ENCODE data around the gene RB1.
"Not testable (repeated sequence)": the region's sequence is repeated elsewhere in the genome, so short reads cannot be mapped to it uniquely, and the experiment has no call there.

The RB1 gene

DNA sequence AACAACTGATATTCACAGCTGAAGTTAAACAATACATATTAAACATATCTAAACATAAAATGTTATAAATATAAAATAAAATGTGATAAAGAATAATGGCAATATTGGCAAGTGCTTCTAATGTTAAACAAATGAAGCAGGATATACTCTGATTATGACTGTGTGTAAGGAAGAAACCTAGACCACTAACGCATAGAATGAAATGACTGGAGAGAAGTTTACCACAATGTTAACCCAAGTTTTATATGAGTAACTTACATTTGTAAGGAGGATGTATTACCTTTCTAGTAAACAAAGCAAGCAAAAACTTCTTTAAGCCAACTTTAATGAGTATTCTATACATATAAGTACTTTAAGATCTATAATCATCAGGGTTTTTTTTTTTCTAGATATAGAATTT, 43.0 kb downstream of the RB1 start:
- no peak for DNase-seq

DNA sequence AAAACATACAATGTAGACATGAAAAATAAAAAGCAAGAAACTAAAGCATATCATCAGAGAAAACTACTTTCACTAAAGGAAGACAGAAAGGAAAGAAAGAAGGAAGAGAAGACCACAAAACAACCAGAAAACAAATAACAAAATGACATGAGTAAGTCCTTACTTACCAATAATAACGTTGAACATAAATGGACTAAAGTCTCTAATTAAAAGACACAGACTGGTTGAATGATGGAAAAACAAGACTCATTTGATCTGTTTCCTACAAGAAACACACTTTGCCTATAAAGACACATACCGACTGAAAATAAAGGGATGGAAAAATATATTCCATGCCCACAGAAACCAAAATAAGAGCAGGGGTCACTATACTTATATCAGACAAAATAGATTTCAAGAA, 46.0 kb downstream of the RB1 start:
- no peak for DNase-seq

DNA sequence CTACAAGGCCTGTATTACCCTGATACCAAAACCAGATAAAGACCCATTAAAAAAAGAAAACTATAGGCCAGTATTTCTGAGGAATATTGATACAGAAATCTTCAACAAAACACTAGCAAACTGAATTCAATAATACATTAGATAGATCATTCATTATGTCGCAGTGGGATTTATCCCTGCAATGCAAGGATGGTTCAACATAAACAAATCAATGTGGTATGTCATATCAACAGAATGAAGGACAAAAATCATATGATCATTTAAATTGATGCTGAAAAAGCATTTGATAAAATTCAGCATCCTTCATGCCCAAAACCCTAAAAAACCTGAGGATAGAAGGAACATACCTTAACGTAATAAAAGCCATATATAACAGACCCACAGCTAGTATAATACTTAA, 50.0 kb downstream of the RB1 start:
- DNase-seq = no peak

DNA sequence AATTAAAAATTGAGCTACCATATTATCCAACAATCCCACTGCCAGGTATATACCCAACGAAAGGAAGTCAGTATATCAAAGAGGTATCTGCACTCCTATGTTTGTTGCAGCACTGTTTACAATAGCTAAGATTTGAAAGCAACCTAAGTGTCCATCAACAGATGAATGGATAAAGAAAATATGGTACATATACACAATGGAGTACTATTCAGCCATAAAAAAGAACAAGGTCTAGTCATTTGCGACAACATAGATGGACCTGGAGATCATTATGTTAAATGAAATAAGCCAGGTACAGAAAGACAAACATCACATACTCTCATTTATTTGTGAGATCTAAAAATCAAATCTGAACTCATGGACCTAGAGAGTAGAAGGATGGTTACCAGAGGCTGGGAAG, 52.0 kb downstream of the RB1 start:
- DNase-seq = not testable (repeated sequence)

DNA sequence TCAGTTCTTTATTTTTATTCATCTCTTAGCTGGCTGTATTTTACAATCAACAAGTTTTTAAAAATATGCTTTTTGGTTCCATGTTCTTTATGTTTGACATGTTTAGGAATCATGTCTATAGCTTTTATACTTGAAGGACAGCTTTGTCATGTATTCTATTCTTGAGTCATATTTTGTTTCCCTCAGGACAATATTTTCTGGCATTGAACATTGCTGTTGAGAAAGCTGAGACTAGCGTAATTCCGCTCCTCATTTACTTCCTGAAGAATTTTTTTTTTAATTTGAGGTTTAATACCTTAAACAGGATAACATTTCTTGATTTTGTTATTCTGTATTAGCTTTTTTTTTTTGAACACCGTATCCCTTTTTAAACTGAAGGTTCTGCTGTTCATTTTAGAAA, 53.2 kb downstream of the RB1 start:
- no peak for DNase-seq

DNA sequence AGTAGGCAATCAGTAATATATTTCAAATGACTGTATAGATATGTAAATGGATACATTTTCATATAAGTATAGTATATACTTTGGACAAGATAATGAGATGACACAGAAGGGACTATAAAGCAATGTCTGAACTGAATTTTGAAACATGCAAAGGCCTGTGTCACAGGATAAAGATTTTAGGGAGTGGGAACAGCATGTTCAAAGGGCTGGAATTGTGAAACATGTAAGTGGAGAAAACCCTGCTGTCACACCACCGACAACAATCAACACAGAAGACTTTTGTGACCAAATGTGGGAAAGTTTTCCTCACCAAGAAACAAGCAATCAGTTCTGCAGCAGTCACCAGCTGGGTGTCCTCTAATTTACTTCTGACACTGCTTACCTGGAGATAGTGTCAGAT, 66.4 kb downstream of the RB1 start:
- no peak for DNase-seq

DNA sequence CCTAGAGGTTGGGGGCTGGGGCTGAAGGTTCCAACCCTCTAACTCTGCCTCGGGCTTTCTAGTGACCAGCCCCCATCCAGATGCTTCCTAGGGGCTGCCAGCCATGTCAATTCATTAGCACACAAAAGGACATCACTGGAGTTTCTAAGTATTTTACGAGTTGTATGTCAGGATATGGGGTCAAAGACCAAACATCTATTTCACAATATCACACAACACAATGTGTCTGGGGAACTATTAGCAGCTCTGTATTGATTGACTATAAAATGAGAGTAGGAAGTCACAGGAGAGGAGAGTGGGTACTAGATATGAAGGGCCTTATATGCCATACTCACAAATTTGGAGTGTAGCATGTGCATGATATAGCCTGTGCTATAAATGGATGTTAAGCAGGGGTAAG, 67.3 kb downstream of the RB1 start:
- no peak for DNase-seq

DNA sequence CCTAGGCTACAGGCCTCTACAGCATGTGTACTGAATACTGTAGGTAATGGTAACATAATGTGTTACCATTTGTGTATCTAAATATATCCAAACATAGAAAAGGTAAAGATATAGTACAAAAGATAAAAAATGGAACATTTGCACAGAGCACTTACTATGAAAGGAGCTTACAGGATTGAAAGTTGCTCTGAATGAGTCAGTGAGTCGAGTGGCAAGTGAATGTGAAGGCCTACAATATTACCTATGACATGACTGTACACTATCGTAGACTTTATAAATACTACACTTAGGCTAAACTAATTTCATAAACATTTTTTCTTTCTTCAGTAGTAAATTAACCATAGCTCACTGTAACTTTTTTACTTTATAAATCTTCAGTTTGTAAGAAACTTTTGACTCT, 74.3 kb downstream of the RB1 start:
- DNase-seq = no peak

DNA sequence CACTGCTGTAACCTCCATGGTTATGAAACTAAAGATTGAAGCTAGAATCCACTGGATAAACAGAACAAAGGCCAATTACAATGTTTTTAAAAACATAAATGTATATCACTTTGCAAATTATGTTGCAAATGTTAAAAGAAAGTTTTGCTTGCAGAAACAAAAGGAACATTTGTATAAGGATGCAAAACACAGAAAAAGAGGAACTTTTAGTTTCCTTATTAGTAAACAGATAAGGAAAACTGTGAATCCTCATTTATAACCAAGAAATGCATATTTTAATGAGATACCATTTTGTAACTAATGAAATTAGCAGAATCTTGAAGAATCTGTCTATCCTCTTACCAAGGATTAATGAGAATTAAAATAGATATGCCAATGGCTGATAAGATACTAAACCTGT, 77.0 kb downstream of the RB1 start:
- DNase-seq = no peak

DNA sequence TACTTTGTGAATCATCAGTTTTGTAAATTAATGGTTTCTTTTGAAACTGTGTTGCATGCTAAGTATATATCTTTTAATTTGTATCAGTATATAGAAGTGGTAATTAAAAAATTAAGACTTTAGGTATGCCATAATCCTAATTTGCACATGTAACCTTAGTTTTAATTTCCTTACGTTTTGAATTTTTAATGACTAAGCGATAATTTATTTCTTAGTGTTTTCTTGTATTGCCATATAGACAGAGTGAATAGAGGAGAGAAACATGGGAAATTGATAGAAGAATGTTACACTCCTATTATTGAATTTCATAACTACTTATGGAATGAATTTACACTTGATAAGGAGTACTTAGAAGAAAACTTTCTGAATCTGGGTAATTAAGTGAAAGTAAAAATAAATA, 79.8 kb downstream of the RB1 start:
- no peak for DNase-seq

DNA sequence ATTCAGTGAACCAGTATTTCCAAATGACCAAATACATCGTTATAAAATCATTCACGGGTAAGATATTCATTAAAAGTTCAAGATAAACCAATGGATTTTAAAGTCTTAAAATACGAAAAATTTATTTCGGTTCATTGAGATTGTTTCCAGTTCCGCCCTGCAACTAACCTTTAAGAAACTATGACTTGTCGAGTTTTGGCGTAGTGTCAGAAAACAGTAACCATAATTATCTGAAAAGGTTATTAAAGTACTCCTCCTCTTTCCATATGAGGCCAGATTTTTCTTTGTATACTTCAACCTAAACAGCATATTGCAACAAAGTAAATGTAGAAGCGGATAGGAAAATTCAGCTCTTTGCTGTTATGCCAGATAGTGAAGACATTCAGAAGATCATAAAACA, 83.3 kb downstream of the RB1 start:
- DNase-seq = no peak

DNA sequence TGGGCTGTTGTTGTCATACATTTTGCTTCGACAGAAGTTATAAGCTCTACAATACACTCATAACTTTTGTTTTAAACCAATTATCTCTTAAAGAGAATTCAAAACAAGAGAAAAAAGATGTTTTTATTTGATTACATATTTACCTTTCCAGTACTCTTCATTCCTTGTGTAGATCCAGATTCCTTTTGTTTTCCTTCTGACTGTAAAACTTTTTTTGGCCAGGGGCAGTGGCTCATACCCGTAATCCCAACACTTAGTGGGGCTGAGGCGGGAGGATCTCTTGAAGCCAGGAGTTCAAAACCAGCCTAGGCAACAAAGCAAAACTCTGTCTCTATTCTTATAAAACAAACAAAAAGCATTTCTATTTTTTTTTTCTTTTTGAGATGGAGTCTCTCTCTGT, 87.7 kb downstream of the RB1 start:
- DNase-seq = no peak

DNA sequence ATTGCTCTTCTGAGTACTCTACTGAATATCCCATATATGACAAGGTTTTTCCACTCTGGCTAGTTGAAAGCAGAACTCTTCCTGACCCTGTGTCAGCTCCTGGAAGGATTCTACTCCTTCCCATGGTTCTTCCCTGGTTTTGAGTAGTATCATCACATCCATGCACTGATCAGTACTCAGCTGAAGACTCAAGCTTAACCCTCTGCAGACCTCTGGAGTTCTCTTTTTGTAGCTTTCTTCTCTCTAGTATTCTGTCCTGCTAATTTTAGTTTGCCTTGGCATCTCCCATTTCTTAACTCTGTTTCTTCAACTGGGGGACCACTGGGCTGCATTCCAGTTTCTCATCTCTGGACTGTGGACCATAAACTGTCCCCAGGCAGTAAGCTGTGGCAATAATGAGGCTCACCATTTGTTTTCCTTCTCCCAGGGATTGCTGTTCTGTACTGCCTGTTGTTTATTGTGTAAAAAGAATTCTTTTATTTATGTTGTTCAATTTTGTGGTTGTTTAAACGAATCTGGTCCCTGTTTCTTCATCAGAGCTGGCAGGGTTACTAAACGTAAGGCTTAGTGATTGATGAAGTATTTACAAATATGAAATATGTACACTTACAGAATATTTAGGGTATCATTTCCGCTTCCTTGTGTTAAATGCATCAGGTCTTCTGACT, 89.6 kb downstream of the RB1 start:
- DNase-seq = no peak

DNA sequence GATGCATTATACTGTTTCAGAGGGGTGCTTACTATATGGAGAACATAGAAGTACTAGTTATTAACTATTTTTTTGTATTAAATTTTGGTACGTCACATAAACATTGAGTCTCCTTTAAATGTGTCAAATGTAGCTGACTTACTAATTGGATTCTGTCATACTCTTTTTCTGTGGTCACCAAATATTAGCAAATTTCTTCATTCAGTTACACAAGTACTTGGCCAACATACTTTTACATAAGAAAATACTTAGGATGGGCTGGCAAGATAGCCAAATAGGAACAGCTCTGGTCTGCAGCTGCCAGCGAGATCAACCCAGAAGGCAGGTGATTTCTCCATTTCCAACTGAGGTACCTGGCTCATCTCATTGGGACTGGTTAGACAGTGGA, 90.1 kb downstream of the RB1 start:
- no peak for DNase-seq

DNA sequence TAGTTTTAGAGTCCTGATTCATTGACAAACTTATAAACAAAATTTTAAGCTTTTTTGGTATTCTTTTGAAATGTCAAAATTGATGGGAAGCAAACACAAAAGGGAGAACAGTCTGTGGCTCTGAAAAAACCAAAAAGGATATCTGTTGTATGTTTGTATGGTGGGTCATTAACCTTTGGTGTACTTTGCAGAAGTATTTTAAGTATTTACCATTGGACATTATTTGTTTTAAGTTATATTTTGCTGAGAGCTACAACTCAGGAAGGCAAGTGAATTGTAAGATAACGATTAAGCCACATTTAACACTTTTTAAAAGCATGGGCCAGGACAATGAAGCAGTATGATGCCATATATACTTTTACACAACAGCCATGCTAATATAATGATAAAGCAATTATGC, 94.2 kb downstream of the RB1 start:
- DNase-seq = no peak

DNA sequence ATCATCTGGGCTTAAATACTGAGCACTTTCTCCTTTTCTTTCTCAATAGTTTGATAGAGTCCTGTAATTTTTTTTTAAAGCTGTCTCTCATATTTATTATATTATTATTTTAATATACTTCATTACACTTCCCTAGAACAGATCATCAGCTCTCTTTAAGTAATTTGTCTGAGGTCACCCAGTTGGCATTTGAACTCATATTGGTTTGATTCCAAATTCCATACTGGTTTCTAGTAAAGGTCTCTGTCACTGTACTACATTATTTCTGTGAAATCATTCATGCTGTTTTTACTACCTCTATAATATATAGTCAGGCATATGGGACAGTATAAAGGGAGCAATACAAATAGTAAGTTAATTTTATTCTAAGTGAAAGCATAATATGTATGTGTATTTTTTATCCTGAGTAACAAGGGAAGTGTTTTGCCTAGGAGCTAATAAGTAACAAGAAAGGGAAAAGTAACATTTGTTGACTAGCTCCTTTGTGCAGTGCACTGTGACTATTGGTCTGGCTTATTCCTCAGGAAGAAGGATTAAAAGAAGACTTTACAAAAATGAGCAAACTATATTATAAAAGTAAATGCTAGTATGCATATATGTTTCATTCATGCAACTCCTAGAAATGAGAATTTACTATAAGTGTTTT, 95.0 kb downstream of the RB1 start:
- DNase-seq = no peak

DNA sequence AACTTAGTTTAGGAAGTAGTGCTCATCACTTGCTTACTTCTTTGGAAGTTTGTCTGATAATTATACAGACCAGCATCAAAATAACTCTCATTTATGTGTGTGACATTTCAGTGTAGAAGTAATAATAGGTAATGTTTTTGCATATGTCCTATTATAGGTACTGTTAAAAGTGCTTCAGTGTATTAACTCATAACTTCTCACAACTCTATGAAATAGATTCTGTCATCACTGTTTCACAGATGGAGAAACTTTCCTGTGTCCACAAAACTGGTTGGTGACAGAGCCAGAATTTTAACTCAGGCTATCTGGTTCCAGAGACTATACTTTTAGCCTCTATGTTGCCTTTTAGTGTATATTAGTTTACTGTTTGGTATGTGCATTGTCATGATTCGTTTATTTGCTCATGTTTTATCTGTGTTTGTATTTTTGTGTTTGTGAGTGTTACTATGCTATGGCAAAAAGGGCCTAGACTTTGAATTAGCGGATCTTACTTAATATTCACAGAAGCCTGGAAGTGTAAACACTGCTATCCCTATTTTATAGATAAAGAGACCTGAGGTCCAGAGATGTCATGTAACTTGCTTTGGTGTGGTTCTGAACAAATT, 96.6 kb downstream of the RB1 start:
- DNase-seq = no peak

DNA sequence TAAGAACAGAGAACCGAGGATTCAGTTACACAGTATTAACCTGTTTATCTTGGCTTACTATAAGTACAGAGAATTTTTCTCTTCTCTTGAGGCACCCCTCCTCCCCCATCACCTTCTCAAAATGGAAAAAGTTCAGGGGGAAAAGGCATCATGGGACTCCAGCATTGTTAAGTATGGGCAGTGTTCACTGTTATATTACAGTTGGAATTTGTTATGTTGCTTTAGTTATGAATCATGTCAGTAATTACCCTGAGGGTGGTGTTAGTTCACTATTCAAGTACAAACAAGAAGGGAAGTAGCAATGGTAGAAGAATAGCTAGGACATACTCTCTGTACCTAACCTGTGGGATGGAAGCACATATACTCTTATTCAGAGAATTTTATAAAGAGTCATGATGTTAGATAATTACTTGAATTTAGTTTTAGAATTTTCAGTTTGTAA, 97.3 kb downstream of the RB1 start:
- no peak for DNase-seq

DNA sequence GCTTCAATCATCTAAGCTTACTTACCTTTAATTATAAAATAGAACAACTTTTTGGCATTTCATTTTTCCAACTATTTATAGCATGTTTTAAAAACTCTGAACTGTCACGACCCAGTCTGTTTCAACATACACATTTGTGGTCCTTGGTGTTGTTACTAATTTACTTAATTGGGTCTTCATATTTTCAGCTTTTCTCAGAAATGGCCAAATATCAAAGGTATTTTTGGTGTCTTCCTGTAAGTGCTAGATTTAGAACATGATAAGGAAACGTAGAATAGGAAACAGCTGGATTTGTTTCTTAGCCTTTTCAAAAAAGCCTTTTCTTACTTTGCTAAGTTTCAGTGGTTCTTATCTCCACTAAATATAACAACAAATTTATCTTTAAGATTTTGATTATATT, 97.9 kb downstream of the RB1 start:
- no peak for DNase-seq

DNA sequence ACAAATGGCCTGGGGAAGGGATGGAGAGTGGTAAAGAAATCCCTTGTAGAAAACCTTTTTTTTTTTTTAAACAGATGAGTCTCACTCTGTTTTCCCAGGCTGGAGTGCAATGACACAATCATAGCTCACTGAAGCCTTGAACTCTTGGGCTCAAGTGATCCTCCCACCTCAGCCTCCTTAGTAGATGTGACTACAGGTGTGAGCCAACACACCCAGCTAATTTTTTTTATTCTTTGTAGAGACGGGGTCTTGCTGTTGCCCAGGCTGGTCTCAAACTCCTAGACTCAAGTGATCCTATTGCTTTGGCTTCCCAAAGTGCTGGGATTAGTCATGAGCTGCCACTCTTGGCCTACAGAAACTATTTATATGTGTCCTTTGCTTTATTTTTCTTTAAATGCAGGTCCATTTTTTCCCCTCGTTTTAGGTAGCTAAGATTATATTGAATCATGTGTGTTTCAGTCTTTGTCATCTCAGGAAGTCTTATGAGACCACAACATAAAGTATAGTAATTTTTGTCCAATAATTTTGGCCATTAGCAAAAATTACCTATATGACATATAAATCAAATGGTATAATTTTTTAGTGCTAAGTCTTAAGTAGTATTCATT, 98.9 kb downstream of the RB1 start:
- DNase-seq = no peak

DNA sequence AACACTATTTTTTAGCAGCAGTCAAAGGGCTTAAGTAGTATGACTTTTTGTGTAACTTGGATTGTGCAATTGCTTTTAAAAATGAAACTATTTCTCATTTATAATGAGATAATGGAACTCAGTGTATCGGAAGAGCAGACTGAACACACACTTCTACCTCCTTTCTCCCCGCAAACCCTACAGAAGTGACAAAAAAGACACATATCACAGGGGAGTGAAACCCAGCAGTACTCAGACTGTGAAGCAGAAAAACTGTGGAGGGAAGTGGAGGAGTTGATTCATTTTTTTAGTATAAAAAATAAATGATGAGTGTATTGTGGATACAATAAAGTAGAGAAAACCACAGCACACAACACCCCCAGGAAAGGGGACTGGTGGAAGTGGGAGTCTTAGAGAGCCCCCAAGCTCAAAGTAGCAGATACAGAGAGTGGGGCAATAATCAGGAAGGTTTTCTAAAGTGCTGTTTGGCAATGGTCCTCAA, 99.6 kb downstream of the RB1 start:
- no peak for DNase-seq

DNA sequence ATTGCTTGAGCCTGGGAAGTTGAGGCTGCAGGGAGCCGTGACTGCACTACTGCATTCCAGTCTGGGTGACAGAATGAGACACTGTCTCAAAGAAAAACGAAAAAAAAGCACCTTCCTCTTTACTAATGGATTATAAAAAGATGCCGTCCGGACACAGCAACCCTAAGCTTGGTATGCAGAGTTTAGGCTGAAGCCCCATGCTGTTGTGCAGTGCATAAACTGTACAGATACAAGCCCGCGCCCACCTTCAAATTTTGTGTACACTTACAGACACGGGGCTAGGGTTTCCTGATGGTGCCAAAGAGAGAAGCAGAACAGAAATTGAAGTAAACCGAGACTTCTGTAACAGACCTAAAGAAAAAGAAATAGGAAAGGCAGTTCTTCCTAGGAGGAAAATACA, 100.4 kb downstream of the RB1 start:
- no peak for DNase-seq

DNA sequence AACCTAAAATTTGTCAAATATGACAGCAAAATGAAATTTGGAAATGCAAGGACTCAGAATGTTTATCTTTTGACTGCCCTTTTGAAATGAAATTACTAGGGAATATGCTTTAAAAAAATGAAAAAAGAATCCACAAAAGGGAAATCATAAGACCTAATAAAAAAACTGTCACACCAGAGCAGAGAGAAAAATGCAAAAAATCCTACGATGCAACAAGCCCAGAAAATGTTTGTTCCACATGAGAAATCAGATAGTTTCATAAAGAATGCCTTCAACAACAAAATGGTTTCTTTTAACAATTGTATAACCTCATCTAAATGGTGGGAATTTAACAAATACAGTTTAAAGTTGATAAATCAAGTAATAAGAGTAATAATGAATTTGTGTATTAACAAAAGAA, 101.4 kb downstream of the RB1 start:
- no peak for DNase-seq
